ENCODE data around the gene METRN.

METRN gene

DNA sequence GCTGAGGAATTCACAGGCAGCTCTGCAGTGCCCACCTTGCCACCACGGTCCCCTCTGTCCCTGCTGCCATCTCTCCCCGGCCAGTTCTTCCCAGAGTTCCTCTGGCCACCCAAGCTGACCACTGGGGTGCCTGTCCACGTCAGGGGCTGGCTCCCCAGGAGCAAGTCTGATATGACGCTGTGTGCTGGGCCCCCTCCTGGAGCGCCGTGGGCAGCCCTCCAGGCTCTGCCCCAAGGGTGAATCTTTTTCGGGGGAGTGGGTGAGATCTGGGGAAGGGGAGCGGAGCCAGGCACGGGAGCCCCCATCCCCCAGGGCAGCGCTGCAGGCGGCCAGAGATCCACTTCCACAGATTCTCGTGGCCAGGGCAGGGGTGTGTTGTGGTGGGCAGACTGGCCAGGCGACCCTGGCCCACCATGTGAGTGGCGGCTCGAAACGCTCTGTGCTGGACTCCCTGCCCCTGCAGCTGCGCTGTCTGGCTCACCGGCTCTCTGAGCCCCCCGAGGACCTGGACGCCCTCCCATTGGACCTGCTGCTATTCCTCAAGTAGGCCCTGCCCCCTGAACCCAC, 49.3 kb downstream of the METRN start:
- TF ChIP-seq, protein P1, sequence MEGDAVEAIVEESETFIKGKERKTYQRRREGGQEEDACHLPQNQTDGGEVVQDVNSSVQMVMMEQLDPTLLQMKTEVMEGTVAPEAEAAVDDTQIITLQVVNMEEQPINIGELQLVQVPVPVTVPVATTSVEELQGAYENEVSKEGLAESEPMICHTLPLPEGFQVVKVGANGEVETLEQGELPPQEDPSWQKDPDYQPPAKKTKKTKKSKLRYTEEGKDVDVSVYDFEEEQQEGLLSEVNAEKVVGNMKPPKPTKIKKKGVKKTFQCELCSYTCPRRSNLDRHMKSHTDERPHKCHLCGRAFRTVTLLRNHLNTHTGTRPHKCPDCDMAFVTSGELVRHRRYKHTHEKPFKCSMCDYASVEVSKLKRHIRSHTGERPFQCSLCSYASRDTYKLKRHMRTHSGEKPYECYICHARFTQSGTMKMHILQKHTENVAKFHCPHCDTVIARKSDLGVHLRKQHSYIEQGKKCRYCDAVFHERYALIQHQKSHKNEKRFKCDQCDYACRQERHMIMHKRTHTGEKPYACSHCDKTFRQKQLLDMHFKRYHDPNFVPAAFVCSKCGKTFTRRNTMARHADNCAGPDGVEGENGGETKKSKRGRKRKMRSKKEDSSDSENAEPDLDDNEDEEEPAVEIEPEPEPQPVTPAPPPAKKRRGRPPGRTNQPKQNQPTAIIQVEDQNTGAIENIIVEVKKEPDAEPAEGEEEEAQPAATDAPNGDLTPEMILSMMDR (conservative IDR thresholded peaks at IDR 0.05; ENCODE audit: low read depth) = no peak
- CTCF ChIA-PET = no interaction called here
- POLR2A ChIA-PET (ENCODE audit: low non-redundant PET) = no interaction called here

DNA sequence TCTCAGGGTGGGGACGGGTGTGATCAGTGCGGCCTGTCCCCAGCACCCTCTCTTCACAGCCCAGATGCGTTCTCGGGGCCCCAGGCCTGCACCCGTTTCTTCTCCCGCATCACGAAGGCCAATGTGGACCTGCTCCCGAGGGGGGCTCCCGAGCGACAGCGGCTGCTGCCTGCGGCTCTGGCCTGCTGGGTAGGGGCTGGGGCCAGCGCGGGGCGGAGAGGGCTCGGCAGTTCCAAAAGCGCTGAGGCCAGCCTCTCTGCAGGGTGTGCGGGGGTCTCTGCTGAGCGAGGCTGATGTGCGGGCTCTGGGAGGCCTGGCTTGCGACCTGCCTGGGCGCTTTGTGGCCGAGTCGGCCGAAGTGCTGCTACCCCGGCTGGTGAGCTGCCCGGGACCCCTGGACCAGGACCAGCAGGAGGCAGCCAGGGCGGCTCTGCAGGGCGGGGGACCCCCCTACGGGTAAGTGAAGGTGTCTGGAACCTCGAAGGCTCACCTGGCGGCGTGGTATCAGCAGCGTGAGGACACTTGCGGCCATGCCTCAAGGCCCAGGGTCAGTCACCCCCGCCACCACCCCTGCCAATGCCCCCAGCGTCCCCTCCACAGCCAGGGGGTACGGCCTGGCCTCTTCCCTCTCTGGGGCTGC, 50.0 kb downstream of the METRN start:
- TF ChIP-seq, protein P1 (conservative IDR thresholded peaks at IDR 0.05; ENCODE audit: low read depth) = no peak
- H3K27ac ChIP-seq = no peak overlapping the region
- ChIA-PET CTCF (no interaction called here), POLR2A (ENCODE audit: low non-redundant PET) (no interaction called here)
- DNase-seq (ENCODE audit: low spot score) = no peak

More for the DNA sequence above, 49.3 kb downstream of the METRN start:
- no peak overlapping the region for H3K27ac ChIP-seq
- DNase-seq (ENCODE audit: low spot score) = no peak

DNA sequence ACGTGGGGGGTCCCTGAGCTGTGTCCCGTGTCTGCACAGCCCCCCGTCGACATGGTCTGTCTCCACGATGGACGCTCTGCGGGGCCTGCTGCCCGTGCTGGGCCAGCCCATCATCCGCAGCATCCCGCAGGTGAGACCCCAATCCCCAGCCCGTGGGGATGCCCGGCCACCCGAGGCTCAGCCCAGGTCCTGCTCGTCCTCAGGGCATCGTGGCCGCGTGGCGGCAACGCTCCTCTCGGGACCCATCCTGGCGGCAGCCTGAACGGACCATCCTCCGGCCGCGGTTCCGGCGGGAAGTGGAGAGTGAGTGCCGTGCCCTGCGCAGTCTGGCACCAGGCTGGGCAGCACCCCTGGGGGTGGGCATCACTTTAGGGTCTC, 50.6 kb downstream of the METRN start:
- DNase-seq (ENCODE audit: low spot score) = no peak
- no peak overlapping the region for H3K27ac ChIP-seq
- ChIA-PET POLR2A (ENCODE audit: low non-redundant PET) (no interaction called here), CTCF (no interaction called here)
- TF ChIP-seq, protein P1 (conservative IDR thresholded peaks at IDR 0.05; ENCODE audit: low read depth) = no peak

DNA sequence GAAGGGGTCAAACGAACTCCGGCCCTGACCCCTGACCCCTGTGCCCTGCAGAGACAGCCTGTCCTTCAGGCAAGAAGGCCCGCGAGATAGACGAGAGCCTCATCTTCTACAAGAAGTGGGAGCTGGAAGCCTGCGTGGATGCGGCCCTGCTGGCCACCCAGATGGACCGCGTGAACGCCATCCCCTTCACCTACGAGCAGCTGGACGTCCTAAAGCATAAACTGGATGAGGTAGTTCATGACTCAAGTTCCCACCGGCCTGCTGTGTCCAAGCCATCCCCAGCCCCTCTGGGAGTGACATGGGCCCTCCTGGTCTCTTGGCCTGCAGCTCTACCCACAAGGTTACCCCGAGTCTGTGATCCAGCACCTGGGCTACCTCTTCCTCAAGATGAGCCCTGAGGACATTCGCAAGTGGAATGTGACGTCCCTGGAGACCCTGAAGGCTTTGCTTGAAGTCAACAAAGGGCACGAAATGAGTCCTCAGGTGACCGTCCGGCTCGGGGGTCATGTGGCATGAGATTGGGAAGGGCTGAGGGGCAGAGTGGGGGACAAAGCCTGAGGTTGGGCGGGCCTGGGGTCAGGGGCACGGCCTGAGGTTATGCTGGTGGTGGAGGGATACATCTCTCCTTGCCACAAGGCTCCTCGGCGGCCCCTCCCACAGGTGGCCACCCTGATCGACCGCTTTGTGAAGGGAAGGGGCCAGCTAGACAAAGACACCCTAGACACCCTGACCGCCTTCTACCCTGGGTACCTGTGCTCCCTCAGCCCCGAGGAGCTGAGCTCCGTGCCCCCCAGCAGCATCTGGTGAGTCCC, 51.3 kb downstream of the METRN start:
- POLR2A ChIA-PET (ENCODE audit: low non-redundant PET) = no interaction called here
- peak overlapping the region; percentile 24; the same call in 1 of the 2 replicates for H3K27ac ChIP-seq
- CTCF ChIA-PET = no interaction called here
- no peak for DNase-seq (ENCODE audit: low spot score)
- TF ChIP-seq, protein P1 (conservative IDR thresholded peaks at IDR 0.05; ENCODE audit: low read depth) = no peak

DNA sequence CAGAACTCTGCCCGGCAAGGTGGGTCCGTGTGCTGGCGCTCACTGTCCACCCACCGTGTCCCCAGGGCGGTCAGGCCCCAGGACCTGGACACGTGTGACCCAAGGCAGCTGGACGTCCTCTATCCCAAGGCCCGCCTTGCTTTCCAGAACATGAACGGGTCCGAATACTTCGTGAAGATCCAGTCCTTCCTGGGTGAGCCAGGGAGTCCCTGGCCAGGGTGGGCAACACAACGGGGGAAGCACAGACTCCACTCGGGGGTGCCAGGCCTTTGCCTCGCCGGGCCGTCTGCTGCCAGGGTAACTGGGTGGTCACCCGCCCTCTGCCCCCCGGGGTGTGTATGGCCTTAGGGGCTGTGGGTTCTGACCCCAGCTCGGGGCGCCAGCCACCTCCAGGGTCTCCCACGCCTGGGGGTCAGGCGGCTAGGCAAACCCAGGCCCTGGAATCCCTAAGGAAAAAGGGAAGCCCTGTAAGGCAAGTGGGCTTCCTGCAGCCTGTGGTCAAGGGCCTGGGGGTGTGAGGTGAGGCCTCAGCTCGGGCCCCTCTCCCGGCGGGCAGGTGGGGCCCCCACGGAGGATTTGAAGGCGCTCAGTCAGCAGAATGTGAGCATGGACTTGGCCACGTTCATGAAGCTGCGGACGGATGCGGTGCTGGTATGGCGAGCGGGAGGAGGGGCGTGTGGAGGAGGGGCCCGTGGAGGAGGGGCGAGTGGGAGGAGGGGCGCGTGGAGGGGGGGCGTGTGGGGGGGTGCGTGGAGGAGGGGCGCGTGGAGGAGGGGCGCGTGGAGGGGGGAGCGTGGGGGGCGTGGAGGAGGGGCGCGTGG, 52.1 kb downstream of the METRN start:
- TF ChIP-seq, protein P1 (conservative IDR thresholded peaks at IDR 0.05; ENCODE audit: low read depth) = no peak
- ChIA-PET POLR2A (ENCODE audit: low non-redundant PET) (no interaction called here), CTCF (interaction anchor here (0.6 to 0.9 kb wide), 2 partner anchors 17 to 26 kb away, joined by 3 to 4 read pairs; no protein-coding TSS in a partner anchor)
- DNase-seq (ENCODE audit: low spot score) = no peak
- H3K27ac ChIP-seq = no peak overlapping the region

DNA sequence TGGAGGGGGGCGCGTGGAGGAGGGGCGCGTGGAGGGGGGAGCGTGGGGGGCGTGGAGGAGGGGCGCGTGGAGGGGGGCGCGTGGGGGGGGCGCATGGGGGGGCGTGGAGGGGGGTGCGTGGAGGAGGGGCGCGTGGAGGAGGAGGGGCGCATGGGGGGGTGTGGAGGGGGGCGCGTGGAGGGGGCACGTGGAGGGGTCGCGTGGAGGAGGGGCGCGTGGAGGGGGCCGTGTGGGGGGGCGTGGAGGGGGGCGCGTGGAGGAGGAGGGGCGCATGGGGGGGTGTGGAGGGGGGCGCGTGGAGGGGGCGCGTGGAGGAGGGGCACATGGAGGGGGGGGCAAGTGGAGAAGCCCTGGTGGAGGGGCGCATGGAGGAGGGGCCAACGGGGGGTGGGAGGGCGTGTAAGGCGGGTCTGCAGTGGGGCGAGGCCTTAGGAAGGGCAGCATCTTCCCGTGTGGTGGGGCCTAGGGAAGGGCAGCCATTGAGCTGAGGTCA, 52.9 kb downstream of the METRN start:
- TF ChIP-seq, protein P1 (conservative IDR thresholded peaks at IDR 0.05; ENCODE audit: low read depth) = no peak
- DNase-seq (ENCODE audit: low spot score) = no peak
- POLR2A ChIA-PET (ENCODE audit: low non-redundant PET) = no interaction called here
- H3K27ac ChIP-seq = no peak overlapping the region; the same call in 1 of the 2 replicates
- CTCF ChIA-PET = interaction anchor here (0.9 kb wide), 1 partner anchor 26 kb away, joined by 4 read pairs; no protein-coding TSS in a partner anchor

Data from RWPE1 (cell line).